GM19324 (cell line): ENCODE data around the gene TMEM243.
"Not testable (repeated sequence)": the region's sequence is repeated elsewhere in the genome, so short reads cannot be mapped to it uniquely, and the experiment has no call there.

Experiments used
- ATAC-seq: cut with Tn5 transposase; IDR thresholded peaks from one replicate; pipeline ENCODE4 v1.9.1; 2021; ENCODE audit warnings: mild to moderate bottlenecking, moderate library complexity; ENCODE audit not compliant: unreplicated experiment, low FRiP score

Gene TMEM243

GRCh38 chr7:87213252-87213651, 6.3 kb downstream of the TMEM243 start:
- ATAC-seq = no peak

GRCh38 chr7:87212498-87212897, 7.0 kb downstream of the TMEM243 start:
- ATAC-seq = no peak

GRCh38 chr7:87210506-87210905, 9.0 kb downstream of the TMEM243 start:
- ATAC-seq = no peak

GRCh38 chr7:87209295-87209924, 10.1 kb downstream of the TMEM243 start:
- ATAC-seq = no peak

GRCh38 chr7:87206361-87206760, 13.2 kb downstream of the TMEM243 start:
- ATAC-seq = no peak

- not testable (repeated sequence) for ATAC-seq
Measured at GRCh38 chr7:87205701-87206100, 13.8 kb downstream of the TMEM243 start.

GRCh38 chr7:87204933-87205332, 14.6 kb downstream of the TMEM243 start:
- ATAC-seq = no peak

GRCh38 chr7:87203929-87204328, 15.6 kb downstream of the TMEM243 start:
- ATAC-seq = not testable (repeated sequence)

GRCh38 chr7:87202705-87203104, 16.8 kb downstream of the TMEM243 start:
- ATAC-seq = no peak

- no peak for ATAC-seq
Measured at GRCh38 chr7:87202208-87202607, 17.3 kb downstream of the TMEM243 start.

GRCh38 chr7:87199700-87200450, 19.7 kb downstream of the TMEM243 start:
- ATAC-seq = no peak

- ATAC-seq = no peak
Measured at GRCh38 chr7:87199241-87199640, 20.3 kb downstream of the TMEM243 start.

- no peak for ATAC-seq
Measured at GRCh38 chr7:87193912-87194311, 25.6 kb downstream of the TMEM243 start.

GRCh38 chr7:87192784-87193487, 26.6 kb downstream of the TMEM243 start:
- no peak for ATAC-seq

- no peak for ATAC-seq
Measured at GRCh38 chr7:87190783-87191182, 28.7 kb downstream of the TMEM243 start.

- no peak for ATAC-seq
Measured at GRCh38 chr7:87188930-87189329, 30.6 kb downstream of the TMEM243 start.

- no peak for ATAC-seq
Measured at GRCh38 chr7:87187120-87187519, 32.4 kb downstream of the TMEM243 start.

- ATAC-seq = no peak
Measured at GRCh38 chr7:87179180-87179579, 40.4 kb downstream of the TMEM243 start.

GRCh38 chr7:87178320-87178719, 41.2 kb downstream of the TMEM243 start:
- no peak for ATAC-seq

GRCh38 chr7:87173471-87173870, 46.1 kb downstream of the TMEM243 start:
- no peak for ATAC-seq

- ATAC-seq = no peak
Measured at GRCh38 chr7:87171282-87171934, 48.1 kb downstream of the TMEM243 start.
